M059J (cell line): Measurements from ENCODE around the gene OR4D11. TPM values are rescaled to one million over a fixed set of nuclear protein-coding genes. Genes with fewer than 3 reads are reported as not detected.
"Not testable (repeated sequence)": the region's sequence is repeated elsewhere in the genome, so short reads cannot be mapped to it uniquely, and the experiment has no call there.

ENCODE experiments used
- DNase-seq: peaks from one replicate; pipeline ENCODE4 v3.0.0-alpha.2; 2012; ENCODE audit warnings: low read depth
- total RNA-seq: library from RNA; depleted of rRNA; stranded (reverse); fragments of >200 nt; shearing (Covaris generic); gene quantifications from 2 replicates; pipeline ENCODE4 v1.2.3, GENCODE V29; 2014; rRNA removed

The OR4D11 gene
- not detected in 2 replicates for total RNA-seq

GRCh38 chr11:59503276-59503675 lies at the start of gene OR4D11:
Gene OR4D11, plus strand, starts transcription at chr11:59503576. Its CDS starts 0 bp downstream, at chr11:59503576.
- no peak for DNase-seq

- DNase-seq: no peak
Measured at GRCh38 chr11:59456661-59457060, 46.7 kb upstream of the OR4D11 start, which contains the start of gene OR4D6. Gene OR4D6, plus strand, starts transcription at chr11:59456961. Its CDS starts 0 bp downstream, at chr11:59456961.

- DNase-seq: no peak
Measured at GRCh38 chr11:59459916-59460315, 43.5 kb upstream of the OR4D11 start.

GRCh38 chr11:59463190-59463641 lies 40.2 kb upstream of the OR4D11 start:
- DNase-seq: peak; percentile 5

- no peak for DNase-seq
Measured at GRCh38 chr11:59473015-59473414, 30.4 kb upstream of the OR4D11 start, which contains the start of gene OR4D10. Gene OR4D10, plus strand, starts transcription at chr11:59473315. Its CDS starts 4,115 bp downstream, at chr11:59477430.

DNA sequence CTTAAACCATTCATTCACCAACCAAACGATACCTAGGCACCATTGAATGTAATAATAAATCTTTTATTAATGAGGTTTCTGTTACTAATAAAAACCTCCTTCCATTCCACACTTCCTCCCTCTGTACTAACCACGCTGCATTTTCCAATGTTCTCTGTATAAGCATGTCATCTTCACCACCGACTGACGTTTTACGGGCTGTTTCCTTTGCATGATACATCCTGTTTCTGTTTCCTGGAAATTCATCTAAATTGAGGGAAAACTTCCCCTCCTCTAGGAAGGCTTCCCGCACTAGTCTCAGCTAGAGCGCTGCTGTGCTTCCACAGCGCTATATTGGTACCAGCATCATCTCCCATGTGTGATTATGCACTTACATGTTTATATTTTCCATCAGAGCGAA lies 28.2 kb upstream of the OR4D11 start:
- DNase-seq: no peak

DNA sequence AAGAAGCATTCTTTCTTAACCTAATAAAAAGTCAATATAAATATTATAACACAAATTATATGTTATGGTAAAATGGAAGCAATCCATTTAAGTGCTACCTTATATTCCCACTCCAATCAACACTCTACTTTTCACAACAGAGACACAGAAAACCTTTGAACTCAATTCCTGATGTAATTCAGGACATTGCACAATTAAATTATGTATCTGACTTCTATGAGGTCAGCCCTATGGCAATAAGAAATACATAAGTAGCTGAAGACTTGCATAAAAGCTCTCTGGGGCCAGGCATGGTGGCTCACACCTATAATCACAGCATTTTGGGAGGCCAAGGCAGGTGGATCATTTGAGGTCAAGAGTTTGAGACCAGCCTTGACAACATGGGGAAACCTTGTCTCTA lies 23.5 kb upstream of the OR4D11 start:
- DNase-seq: no peak

DNA sequence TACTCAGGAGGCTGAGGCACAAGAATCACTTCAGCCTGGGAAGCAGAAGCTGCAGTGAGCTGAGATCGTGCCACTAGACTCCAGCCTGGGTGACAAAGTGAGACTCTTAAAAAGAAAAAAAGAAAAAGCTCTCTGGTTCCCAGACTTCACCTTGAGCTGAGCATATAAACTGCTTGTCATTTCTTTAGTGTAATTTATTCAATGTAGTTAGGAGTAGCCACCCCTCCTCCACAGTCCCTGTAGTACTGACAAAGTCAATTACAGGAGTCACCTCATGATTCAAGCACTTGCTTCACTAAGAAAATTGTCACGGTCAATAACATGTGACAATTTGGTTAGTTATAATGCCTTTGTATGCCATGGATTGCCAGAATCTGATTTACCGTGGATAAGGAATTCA lies 23.0 kb upstream of the OR4D11 start:
- DNase-seq: no peak

DNA sequence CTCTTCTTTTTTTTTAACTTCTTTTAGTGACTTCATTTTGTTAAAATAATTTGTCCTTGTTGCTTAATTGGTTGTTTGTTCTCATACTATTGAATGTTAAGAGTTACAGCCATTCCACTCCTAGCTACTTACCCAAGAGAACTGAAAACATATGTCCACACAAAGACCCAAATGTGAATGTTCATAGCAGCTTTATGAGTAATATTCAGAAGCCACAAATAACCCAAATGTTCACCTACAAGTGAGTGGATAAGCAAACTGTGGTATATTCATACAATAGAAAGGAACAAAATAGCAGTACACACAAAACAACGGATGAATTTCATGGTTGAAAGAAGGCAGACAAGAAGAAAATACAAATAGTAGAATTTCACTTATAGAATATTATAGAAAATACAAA lies 1.4 kb upstream of the OR4D11 start:
- no peak for DNase-seq

DNA sequence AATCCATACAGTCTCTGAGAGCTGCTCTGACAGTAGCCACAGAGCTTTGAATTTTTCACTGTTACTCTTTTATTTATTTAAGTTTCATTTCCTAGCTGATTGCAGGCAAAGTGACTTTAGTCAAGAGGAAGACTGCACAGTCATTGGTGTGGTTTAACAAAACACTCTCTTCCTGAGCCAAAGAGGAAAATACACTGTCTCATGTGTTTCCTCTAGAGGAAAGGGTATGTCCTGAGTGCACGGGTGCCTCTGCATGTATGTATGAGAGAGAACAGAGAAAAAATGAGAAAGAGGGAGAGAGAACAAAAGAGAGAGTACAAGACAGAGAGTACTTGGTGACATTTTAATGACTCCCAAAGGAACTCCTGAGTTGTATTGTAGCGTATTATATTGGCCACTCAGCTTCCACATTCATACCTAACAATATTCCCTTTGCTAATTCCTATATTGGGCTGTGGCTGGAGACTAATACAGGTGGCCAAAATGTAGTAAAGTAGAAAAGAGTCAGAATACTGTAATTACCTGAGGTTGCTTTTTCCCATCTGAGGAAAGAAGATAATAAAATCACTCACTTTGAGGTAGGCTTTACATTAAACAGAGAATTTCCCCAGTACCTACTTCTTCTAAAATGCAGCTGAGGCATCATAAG lies 7.7 kb downstream of the OR4D11 start, which contains the start of gene OR4D9:
Gene OR4D9 (plus strand): TSS at position 599 of the 649 bp plus-strand sequence. CDS start 3,374 bp downstream, outside the sequence.
- peak; percentile 17 for DNase-seq

GRCh38 chr11:59511675-59512074 lies 8.3 kb downstream of the OR4D11 start:
- DNase-seq: no peak

- DNase-seq: not testable (repeated sequence)
Measured at GRCh38 chr11:59520139-59520538, 16.8 kb downstream of the OR4D11 start.

GRCh38 chr11:59520741-59521140 lies 17.4 kb downstream of the OR4D11 start:
- DNase-seq: no peak

- no peak for DNase-seq
Measured at GRCh38 chr11:59523541-59523940, 20.2 kb downstream of the OR4D11 start.

- DNase-seq: no peak
Measured at GRCh38 chr11:59528711-59529110, 25.3 kb downstream of the OR4D11 start.

DNA sequence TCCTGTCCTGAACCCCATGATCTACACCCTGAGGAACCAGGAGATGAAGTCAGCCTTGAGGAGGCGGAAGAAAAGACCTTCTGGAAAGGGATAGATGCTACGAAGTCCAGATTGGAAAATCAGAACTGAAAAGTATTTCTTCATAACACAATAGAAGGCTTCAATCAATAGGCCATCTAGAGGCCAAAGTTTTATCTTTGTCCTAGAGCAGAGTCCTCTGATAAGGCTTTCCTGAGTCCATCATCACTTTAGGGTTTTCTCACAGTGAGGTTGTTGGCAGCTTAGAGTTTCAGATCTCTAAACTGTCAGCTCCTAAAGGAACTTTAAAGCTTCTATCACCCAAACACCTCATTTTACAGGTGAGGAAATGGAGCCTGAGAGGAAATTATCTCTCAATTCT lies 29.2 kb downstream of the OR4D11 start:
- DNase-seq: no peak

GRCh38 chr11:59534676-59535075 lies 31.3 kb downstream of the OR4D11 start:
- no peak for DNase-seq

DNA sequence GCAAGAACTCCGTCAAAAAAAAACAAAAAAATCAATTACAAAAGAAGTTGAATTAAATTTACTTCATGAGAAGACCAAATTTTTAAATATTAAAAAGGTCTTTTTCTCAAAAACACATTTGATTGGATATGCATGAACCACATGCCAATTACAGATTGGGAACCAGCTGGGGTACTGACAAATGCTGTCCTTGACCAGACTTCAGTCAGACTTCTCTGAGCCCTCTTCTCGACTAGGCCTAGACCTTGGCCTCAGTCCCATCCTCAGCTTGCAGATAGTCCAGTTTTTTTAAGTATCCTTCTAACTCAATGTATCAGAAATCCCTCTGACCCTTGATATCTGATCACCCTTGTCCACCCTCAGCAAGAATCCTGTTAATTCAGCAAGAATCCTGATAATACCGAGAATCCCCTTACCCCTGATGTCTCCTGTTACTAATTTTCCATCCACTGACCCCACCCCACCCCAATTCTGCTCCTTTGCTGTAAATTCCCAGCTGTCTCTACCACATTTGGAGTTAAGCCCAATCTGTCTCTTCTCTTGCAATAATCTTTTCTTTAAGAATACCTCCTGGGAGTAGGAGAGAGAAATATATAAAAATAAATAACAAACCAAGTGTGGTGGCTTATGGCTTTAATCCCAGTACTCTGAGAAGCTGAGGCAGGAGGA lies 38.9 kb downstream of the OR4D11 start:
- no peak for DNase-seq

DNA sequence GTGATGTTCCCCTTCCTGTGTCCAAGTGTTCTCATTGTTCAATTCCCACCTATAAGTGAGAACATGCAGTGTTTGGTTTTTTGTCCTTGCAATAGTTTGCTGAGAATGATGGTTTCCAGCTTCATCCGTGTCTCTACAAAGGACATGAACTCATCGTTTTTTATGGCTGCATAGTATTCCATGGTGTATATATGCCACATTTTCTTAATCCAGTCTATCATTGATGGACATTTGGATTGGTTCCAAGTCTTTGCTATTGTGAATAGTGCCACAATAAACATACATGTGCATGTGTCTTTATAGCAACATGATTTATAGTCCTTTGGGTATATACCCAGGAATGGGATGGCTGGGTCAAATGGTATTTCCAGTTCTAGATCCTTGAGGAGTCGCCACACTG lies 40.3 kb downstream of the OR4D11 start:
- not testable (repeated sequence) for DNase-seq

DNA sequence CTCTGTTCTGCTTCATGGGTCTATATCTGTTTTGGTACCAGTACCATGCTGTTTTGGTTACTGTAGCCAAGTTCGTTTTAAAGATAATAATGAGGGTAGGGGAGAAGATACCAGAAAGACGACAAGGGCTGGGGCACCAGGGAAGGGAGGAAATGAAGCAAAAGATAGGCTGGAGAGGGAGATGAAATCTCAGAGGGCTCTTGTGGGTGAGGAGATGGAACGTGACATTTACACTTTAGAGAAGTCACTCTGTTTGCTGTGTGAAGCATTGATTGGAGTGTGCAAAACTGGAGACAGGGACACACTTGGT lies 41.4 kb downstream of the OR4D11 start:
- no peak for DNase-seq

- peak; percentile 63 for DNase-seq
Measured at GRCh38 chr11:59545179-59546020, 42.0 kb downstream of the OR4D11 start.

DNA sequence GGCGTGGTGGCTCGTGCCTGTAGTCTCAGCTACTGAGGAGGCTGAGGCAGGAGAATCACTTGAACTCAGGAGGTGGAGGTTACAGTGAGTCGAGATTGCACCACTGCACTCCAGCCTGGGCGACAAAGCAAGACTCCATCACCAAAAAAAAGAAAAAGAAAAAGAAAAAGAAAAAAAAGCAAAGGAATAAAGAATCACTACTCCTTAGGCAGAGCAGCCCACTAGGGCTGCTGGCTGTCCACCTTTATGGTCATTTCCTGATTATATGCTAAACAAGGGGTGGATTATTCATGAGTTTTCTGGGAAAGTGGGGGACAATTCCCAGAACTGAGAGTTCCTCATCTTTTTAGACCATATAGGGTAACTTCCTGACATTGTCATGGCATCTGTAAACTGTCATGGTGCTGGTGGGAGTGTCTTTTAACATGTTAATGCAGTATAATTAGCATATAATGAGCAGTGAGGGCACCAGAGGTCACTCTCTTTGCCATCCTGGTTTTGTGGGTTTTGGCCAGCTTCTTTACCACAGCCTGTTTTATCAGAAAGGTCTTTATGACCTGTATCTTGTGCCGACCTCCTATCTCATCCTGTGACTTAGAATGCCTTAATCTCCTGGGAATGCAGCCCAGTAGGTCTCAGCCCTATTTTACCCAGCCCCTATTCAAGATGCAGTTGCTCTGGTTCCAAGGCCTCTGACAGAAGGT lies 44.4 kb downstream of the OR4D11 start:
- DNase-seq: peak; percentile 64
